ENCODE data around the gene PAQR7. TPM values are rescaled to one million over a fixed set of nuclear protein-coding genes. Genes with fewer than 3 reads are reported as not detected.

Gene PAQR7
- total and polyA plus RNA-seq, 4 donors: 4.2 to 12.1 (median 6.6) TPM

DNA sequence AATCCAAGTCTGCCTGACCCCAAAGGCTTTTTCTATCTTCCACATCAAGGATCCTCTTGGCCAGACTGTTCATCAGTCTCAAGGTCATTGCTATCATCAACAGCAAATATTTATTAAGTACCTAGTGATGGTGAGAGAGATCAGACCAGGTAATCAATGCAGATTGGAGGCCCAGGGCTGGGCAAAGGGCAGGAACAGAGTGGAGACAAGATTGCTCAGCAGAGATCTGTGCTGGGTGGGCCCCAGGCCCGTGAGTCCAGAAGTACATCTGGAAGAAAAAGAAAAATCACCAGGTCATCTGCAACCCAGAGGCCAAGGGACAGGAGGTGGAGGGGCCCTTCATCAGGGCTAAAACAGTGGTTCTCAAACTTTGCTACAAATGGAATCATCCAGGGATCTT, 10.1 kb upstream of the PAQR7 start:
- 83 to 90% methylated on average over 1 of the region's 1 CpG for WGBS, 2 donors
- H3K4me3 ChIP-seq: no peak overlapping the region
- peaks cover 0 to 11% (median 2%) of the 10 kb centered on the region in 5 donors for H3K4me1 ChIP-seq (ENCODE audit: control insufficient read depth in 5 of 5, insufficient read depth in 5 of 5, low read length in 5 of 5)
- H3K27ac ChIP-seq (ENCODE audit: low read depth in 1 of 2, low read length in 1 of 2): no peak overlapping the region
- ATAC-seq (ENCODE audit: insufficient read depth, low FRiP score) (no peak), DNase-seq (no peak)
- TF ChIP-seq, protein P1, sequence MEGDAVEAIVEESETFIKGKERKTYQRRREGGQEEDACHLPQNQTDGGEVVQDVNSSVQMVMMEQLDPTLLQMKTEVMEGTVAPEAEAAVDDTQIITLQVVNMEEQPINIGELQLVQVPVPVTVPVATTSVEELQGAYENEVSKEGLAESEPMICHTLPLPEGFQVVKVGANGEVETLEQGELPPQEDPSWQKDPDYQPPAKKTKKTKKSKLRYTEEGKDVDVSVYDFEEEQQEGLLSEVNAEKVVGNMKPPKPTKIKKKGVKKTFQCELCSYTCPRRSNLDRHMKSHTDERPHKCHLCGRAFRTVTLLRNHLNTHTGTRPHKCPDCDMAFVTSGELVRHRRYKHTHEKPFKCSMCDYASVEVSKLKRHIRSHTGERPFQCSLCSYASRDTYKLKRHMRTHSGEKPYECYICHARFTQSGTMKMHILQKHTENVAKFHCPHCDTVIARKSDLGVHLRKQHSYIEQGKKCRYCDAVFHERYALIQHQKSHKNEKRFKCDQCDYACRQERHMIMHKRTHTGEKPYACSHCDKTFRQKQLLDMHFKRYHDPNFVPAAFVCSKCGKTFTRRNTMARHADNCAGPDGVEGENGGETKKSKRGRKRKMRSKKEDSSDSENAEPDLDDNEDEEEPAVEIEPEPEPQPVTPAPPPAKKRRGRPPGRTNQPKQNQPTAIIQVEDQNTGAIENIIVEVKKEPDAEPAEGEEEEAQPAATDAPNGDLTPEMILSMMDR (IDR thresholded peaks at IDR 0.05; ENCODE audit: control extremely low read depth, extremely low read depth): no peak
- no peak overlapping the region for H3K9ac ChIP-seq (ENCODE audit: insufficient read depth in 1 of 2, low read length in 2 of 2)
- H3K27me3 ChIP-seq (ENCODE audit: control insufficient read depth in 3 of 3, insufficient read depth in 3 of 3, low read length in 2 of 3): no peaks in the 10 kb centered on the region
- H3K9me3 ChIP-seq (ENCODE audit: control insufficient read depth in 4 of 4, insufficient read depth in 3 of 4, low read length in 3 of 4): no peaks in the 10 kb centered on the region
- peaks cover 0 to 8% (median 0%) of the 10 kb centered on the region in 4 donors for H3K36me3 ChIP-seq (ENCODE audit: control insufficient read depth in 4 of 4, insufficient read depth in 4 of 4, low read length in 4 of 4)

DNA sequence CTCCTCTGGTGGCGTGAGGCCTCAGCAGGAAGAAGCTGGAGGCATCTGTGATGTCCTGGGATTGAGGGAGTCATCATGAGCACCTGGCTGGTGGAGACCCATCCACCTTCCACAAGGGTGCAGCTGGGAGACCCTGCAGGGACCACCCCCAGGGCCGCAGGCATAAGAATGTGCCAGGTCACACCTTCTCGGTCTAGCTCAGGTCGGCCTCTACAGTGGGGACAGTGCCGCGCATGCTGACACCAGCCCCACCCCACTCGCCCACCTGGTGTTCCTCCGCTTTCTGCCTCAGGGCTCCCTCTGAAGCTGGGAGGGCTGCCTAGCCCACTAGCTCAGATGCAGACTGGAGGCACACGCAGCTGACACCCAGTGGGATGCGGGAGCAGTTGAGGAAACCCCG, 5.8 kb upstream of the PAQR7 start:
- DNase-seq (no peak), ATAC-seq (ENCODE audit: insufficient read depth, low FRiP score) (no peak)
- 93 to 94% methylated on average over 11 of the region's 11 CpGs for WGBS, 2 donors
- H3K36me3 ChIP-seq (ENCODE audit: control insufficient read depth in 4 of 4, insufficient read depth in 4 of 4, low read length in 4 of 4): no peaks in the 10 kb centered on the region
- no peaks in the 10 kb centered on the region for H3K27me3 ChIP-seq (ENCODE audit: control insufficient read depth in 3 of 3, insufficient read depth in 3 of 3, low read length in 2 of 3)
- H3K4me3 ChIP-seq: no peak overlapping the region
- TF ChIP-seq, protein P1 (IDR thresholded peaks at IDR 0.05; ENCODE audit: control extremely low read depth, extremely low read depth): no peak
- H3K9ac ChIP-seq (ENCODE audit: insufficient read depth in 1 of 2, low read length in 2 of 2): no peak overlapping the region
- H3K4me1 ChIP-seq (ENCODE audit: control insufficient read depth in 5 of 5, insufficient read depth in 5 of 5, low read length in 5 of 5): peaks cover 0 to 2% (median 0%) of the 10 kb centered on the region in 5 donors
- H3K27ac ChIP-seq (ENCODE audit: low read depth in 1 of 2, low read length in 1 of 2): no peak overlapping the region
- no peaks in the 10 kb centered on the region for H3K9me3 ChIP-seq (ENCODE audit: control insufficient read depth in 4 of 4, insufficient read depth in 3 of 4, low read length in 3 of 4)

DNA sequence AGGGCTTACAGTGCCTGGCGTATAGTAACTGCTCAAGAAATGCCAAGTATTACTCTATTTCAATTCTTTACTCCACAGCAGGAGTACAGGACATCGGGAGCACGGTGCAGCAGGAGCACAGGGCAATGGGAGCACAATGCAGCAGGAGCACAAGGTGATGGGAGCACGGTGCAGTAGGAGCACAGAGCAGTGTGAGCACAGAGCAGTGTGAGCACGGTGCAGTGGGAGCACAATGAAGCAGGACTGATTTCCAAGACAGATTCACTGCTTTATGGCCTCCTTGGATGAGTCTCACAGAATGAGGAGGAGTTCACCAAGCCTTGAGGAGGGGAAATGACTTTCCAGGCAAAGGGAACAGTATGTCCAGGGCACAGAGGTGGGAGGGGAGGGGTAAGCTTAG, 5.0 kb upstream of the PAQR7 start:
- Histone ChIP-seq H3K4me1 (ENCODE audit: control insufficient read depth in 5 of 5, insufficient read depth in 5 of 5, low read length in 5 of 5) (peaks cover 0 to 6% (median 0%) of the 10 kb centered on the region in 5 donors), H3K27me3 (ENCODE audit: control insufficient read depth in 3 of 3, insufficient read depth in 3 of 3, low read length in 2 of 3) (no peaks in the 10 kb centered on the region), H3K27ac (ENCODE audit: low read depth in 1 of 2, low read length in 1 of 2) (no peak overlapping the region), H3K4me3 (no peak overlapping the region), H3K9me3 (ENCODE audit: control insufficient read depth in 4 of 4, insufficient read depth in 3 of 4, low read length in 3 of 4) (no peaks in the 10 kb centered on the region), H3K9ac (ENCODE audit: insufficient read depth in 1 of 2, low read length in 2 of 2) (no peak overlapping the region), H3K36me3 (ENCODE audit: control insufficient read depth in 4 of 4, insufficient read depth in 4 of 4, low read length in 4 of 4) (no peaks in the 10 kb centered on the region)
- WGBS, 2 donors: 95 to 96% methylated on average over 5 of the region's 5 CpGs
- ATAC-seq (ENCODE audit: insufficient read depth, low FRiP score): no peak
- DNase-seq: no peak
- TF ChIP-seq, protein P1 (IDR thresholded peaks at IDR 0.05; ENCODE audit: control extremely low read depth, extremely low read depth): no peak

DNA sequence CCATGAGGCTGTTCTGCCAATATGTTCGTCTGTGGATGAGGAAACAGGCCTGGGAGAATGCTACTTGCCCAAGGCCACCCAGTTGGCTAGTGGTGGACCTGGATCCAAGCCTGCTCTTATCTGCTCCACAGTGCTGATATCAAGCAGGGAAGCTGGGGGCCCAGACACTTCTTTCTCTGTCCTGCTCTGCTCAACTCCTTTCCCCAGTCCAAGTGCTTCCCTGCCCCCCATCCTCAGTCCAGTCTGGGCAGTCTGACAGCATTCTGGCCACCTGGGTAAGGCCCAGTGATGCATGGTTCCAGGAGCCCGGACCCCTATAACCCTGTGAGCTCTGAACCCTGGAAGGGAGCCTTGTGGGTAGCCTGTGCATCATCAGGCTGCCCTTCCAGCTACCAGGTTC, 4.2 kb upstream of the PAQR7 start:
- 66 to 83% methylated on average over 2 of the region's 2 CpGs for WGBS, 2 donors
- DNase-seq (no peak), ATAC-seq (ENCODE audit: insufficient read depth, low FRiP score) (no peak)
- Histone ChIP-seq H3K27ac (ENCODE audit: low read depth in 1 of 2, low read length in 1 of 2) (no peak overlapping the region), H3K36me3 (ENCODE audit: control insufficient read depth in 4 of 4, insufficient read depth in 4 of 4, low read length in 4 of 4) (no peaks in the 10 kb centered on the region), H3K9ac (ENCODE audit: insufficient read depth in 1 of 2, low read length in 2 of 2) (no peak overlapping the region), H3K4me1 (ENCODE audit: control insufficient read depth in 5 of 5, insufficient read depth in 5 of 5, low read length in 5 of 5) (peaks cover 0 to 11% (median 0%) of the 10 kb centered on the region in 5 donors), H3K27me3 (ENCODE audit: control insufficient read depth in 3 of 3, insufficient read depth in 3 of 3, low read length in 2 of 3) (no peaks in the 10 kb centered on the region), H3K9me3 (ENCODE audit: control insufficient read depth in 4 of 4, insufficient read depth in 3 of 4, low read length in 3 of 4) (no peaks in the 10 kb centered on the region), H3K4me3 (no peak overlapping the region)
- TF ChIP-seq, protein P1 (IDR thresholded peaks at IDR 0.05; ENCODE audit: control extremely low read depth, extremely low read depth): no peak
